SK-N-SH (cell line): ENCODE measurements around the gene MTR. TPM values are rescaled to one million over a fixed set of nuclear protein-coding genes. Genes with fewer than 3 reads are reported as not detected.

Source experiments
- CTCF ChIA-PET: fragments of 300-600, 350-600 bp; formaldehyde crosslinking; extraction: SDS; loops from one replicate; lab custom pipeline; 2021; lab: Yijun Ruan, JAX
- POLR2A ChIA-PET: fragments of 350-600 bp; sonication (Branson Sonifier 250); formaldehyde crosslinking; extraction: SDS; loops from one replicate; lab custom pipeline; 2020; ENCODE audit warnings: antibody characterized with exemption, inconsistent platforms; lab: Yijun Ruan, JAX
- DNase-seq: peaks from one replicate; pipeline ENCODE4 v3.0.0; 2012
- H2AFZ ChIP-seq: fragments of 200-600 bp; sonication (generic); 2 replicates; pipeline ENCODE4 v1.8.1; 2016; ENCODE audit warnings: antibody characterized with exemption, mild to moderate bottlenecking, low read depth
- H3F3A ChIP-seq: fragments of 200-600 bp; sonication (generic); replicated peaks from 2 replicates; pipeline ENCODE3; 2016; ENCODE audit warnings: antibody characterized with exemption, mild to moderate bottlenecking; ENCODE audit not compliant: insufficient read depth
- H3K27ac ChIP-seq, 2 experiments: fragments of 200-500 bp in 1 of 2; fragments of 200-600 bp in 1 of 2; sonication (Bioruptor generic) in 1 of 2; sonication (generic), shearing (Covaris generic) in 1 of 2; 2 replicates each; pipeline versions ENCODE4 v1.5.1 to v1.6.1; 2014 to 2016; ENCODE audit warnings: low read depth in 2 of 2, inconsistent platforms in 1 of 2, low read length in 1 of 2, mild to moderate bottlenecking in 1 of 2, mixed read lengths in 1 of 2
- H3K27me3 ChIP-seq: fragments of 200-600 bp; sonication (generic), shearing (Covaris generic); 2 replicates; pipeline ENCODE4 v1.6.1; 2016; ENCODE audit warnings: mixed run types; ENCODE audit not compliant: insufficient read depth
- H3K36me3 ChIP-seq, 2 experiments: fragments of 200-500 bp in 1 of 2; fragments of 200-600 bp in 1 of 2; sonication (Bioruptor generic) in 1 of 2; sonication (generic) in 1 of 2; replicated peaks in 1 of 2; 2 replicates each; pipeline versions ENCODE3 to v1.5.1; 2014 to 2016; ENCODE audit warnings: low read length in 1 of 2, mild to moderate bottlenecking in 1 of 2; ENCODE audit not compliant: insufficient read depth in 2 of 2, control insufficient read depth in 1 of 2
- H3K4me1 ChIP-seq, 2 experiments: fragments of 200-500 bp in 1 of 2; fragments of 200-600 bp in 1 of 2; sonication (Bioruptor generic) in 1 of 2; sonication (generic), shearing (Covaris generic) in 1 of 2; 2 replicates each; pipeline versions ENCODE4 v1.5.1 to v1.6.1; 2014 to 2016; ENCODE audit warnings: low read depth in 1 of 2, low read length in 1 of 2, mixed run types in 1 of 2; ENCODE audit not compliant: insufficient read depth in 2 of 2, control insufficient read depth in 1 of 2
- H3K4me2 ChIP-seq: fragments of 200-600 bp; sonication (generic), shearing (Covaris generic); 2 replicates; pipeline ENCODE4 v1.6.1; 2017; ENCODE audit warnings: mixed run types
- H3K4me3 ChIP-seq, 2 experiments: fragments of 200-500 bp in 1 of 2; fragments of 200-600 bp in 1 of 2; sonication (Bioruptor generic) in 1 of 2; sonication (generic), shearing (Covaris generic) in 1 of 2; 2 replicates each; pipeline versions ENCODE4 v1.5.1 to v1.8.1; 2014 to 2016; ENCODE audit warnings: low read depth in 2 of 2, inconsistent platforms in 1 of 2, low read length in 1 of 2, mild to moderate bottlenecking in 1 of 2, mixed read lengths in 1 of 2, moderate library complexity in 1 of 2
- H3K79me2 ChIP-seq: fragments of 200-600 bp; sonication (generic); 2 replicates; pipeline ENCODE4 v1.8.1; 2017; ENCODE audit warnings: mild to moderate bottlenecking; ENCODE audit not compliant: insufficient read depth
- H3K9ac ChIP-seq: fragments of 200-600 bp; sonication (generic); 2 replicates; pipeline ENCODE4 v1.6.1; 2017; ENCODE audit warnings: mixed run types
- H3K9me2 ChIP-seq: fragments of 200-600 bp; sonication (generic); 2 replicates; pipeline ENCODE4 v1.6.1; 2017; ENCODE audit warnings: mixed run types
- H3K9me3 ChIP-seq: fragments of 200-600 bp; sonication (generic); 2 replicates; pipeline ENCODE4 v1.6.1; 2017; ENCODE audit warnings: mixed run types, mild to moderate bottlenecking, moderate library complexity
- H4K20me1 ChIP-seq: fragments of 200-600 bp; sonication (generic); 2 replicates; pipeline ENCODE4 v1.6.1; 2017; ENCODE audit warnings: mild to moderate bottlenecking, mixed run types; ENCODE audit not compliant: insufficient read depth
- CHD2 ChIP-seq: fragments of 150-350 bp; IDR thresholded peaks from 2 replicates; pipeline ENCODE4 v1.6.1; 2018; ENCODE audit warnings: low read length; ENCODE audit not compliant: partially characterized antibody
- CTCF ChIP-seq: fragments of 200-600 bp; sonication (generic); IDR thresholded peaks from 2 replicates; pipeline ENCODE4 v1.6.1; 2017; ENCODE audit warnings: antibody characterized with exemption, mild to moderate bottlenecking, moderate library complexity
- ELF1 ChIP-seq: IDR thresholded peaks from 2 replicates; pipeline ENCODE4 v1.4.0; 2012
- EZH2phosphoT487 ChIP-seq: fragments of 200-600 bp; sonication (generic); IDR thresholded peaks from 2 replicates; pipeline ENCODE4 v1.6.1; 2017; ENCODE audit warnings: low read depth, mixed run types, mild to moderate bottlenecking, antibody characterized with exemption, moderate library complexity, borderline replicate concordance
- GATA2 ChIP-seq: sonication (generic); formaldehyde crosslinking; IDR thresholded peaks from 2 replicates; pipeline ENCODE4 v1.5.0; 2020; ENCODE audit warnings: mild to moderate bottlenecking, missing genetic modification reagents
- MXI1 ChIP-seq: IDR thresholded peaks from 2 replicates; pipeline ENCODE4 v1.6.1; 2012; ENCODE audit warnings: mild to moderate bottlenecking, low read depth, low read length, improper control_type of control experiment
- POLR2AphosphoS5 ChIP-seq: IDR thresholded peaks from 2 replicates; pipeline ENCODE4 v1.6.1; 2012; ENCODE audit warnings: low read depth, low read length
- RAD21 ChIP-seq: IDR thresholded peaks from 2 replicates; pipeline ENCODE4 v1.6.1; 2012; ENCODE audit warnings: mild to moderate bottlenecking, low read length
- TEAD4 ChIP-seq: IDR thresholded peaks from 2 replicates; pipeline ENCODE4 v1.4.0; 2012; ENCODE audit warnings: mild to moderate bottlenecking, borderline replicate concordance; ENCODE audit not compliant: insufficient read depth
- WGBS: methylation state at CpG from one replicate; pipeline ENCODE4 v1.1.6; 2017; ENCODE audit warnings: low lambda C conversion rate; 5-methylcytosine and 5-hydroxymethylcytosine counted together
- polyA plus RNA-seq, 3 experiments: library from polyadenylated mRNA; depleted of rRNA; stranded (reverse); fragments of >200 nt; gene quantifications; 2 replicates each; pipeline ENCODE4 v1.2.3, GENCODE V29; 2012
- TF ChIP-seq, protein P1 (sequence below): IDR thresholded peaks from 2 replicates; pipeline ENCODE4; 2012

Gene MTR
- polyA plus RNA-seq, 1 of the 3 experiments (the other 2 are of a cell fraction), result 5.4 TPM

GRCh38 chr1:236862615-236863211 lies 67.6 kb downstream of the MTR start:
- H3K9me2 ChIP-seq, result no peaks in the 10 kb centered on the region
- H3K27ac ChIP-seq, result no peak overlapping the region
- no peak overlapping the region for H3K4me3 ChIP-seq
- ChIA-PET POLR2A (no interaction called here), CTCF (interaction anchor here (1.1 to 1.8 kb wide), 3 partner anchors 9 to 254 kb away, joined by 3 to 9 read pairs (median 4); no protein-coding TSS in a partner anchor)
- no peaks in the 10 kb centered on the region for H3K27me3 ChIP-seq
- no peak for DNase-seq
- no peaks in the 10 kb centered on the region for H3K9me3 ChIP-seq
- H4K20me1 ChIP-seq, result no peaks in the 10 kb centered on the region
- WGBS, result 92% methylated on average over 5 of the region's 5 CpGs
- H2AFZ ChIP-seq, result no peak overlapping the region
- no peaks in the 10 kb centered on the region for H3F3A ChIP-seq
- no peaks in the 10 kb centered on the region for H3K4me1 ChIP-seq
- H3K9ac ChIP-seq, result no peak overlapping the region
- H3K36me3 ChIP-seq, result peaks cover 50 to 78% of the 10 kb centered on the region in 2 experiments
- H3K4me2 ChIP-seq, result no peak overlapping the region
- no peaks in the 10 kb centered on the region for H3K79me2 ChIP-seq
- TF ChIP-seq GATA2 (CRISPR knock-in tag) (no peak), MXI1 (no peak), POLR2AphosphoS5 (no peak), RAD21 (no peak), TEAD4 (no peak), CTCF (no peak)

GRCh38 chr1:236864211-236864610 lies 69.1 kb downstream of the MTR start:
- Histone ChIP-seq H3K79me2 (no peaks in the 10 kb centered on the region), H3K27me3 (no peaks in the 10 kb centered on the region), H3K4me1 (no peaks in the 10 kb centered on the region), H3F3A (no peaks in the 10 kb centered on the region), H3K4me3 (no peak overlapping the region), H4K20me1 (no peaks in the 10 kb centered on the region), H2AFZ (no peak overlapping the region), H3K9ac (no peak overlapping the region), H3K36me3 (peaks cover 62 to 82% of the 10 kb centered on the region in 2 experiments), H3K4me2 (no peak overlapping the region), H3K9me3 (no peaks in the 10 kb centered on the region; the same call in 1 of the 2 replicates), H3K9me2 (no peaks in the 10 kb centered on the region), H3K27ac (no peak overlapping the region)
- CTCF ChIA-PET, result no interaction called here
- 96% methylated on average over 3 of the region's 3 CpGs for WGBS
- POLR2A ChIA-PET, result no interaction called here
- no peak for DNase-seq
- TF ChIP-seq, protein P1, sequence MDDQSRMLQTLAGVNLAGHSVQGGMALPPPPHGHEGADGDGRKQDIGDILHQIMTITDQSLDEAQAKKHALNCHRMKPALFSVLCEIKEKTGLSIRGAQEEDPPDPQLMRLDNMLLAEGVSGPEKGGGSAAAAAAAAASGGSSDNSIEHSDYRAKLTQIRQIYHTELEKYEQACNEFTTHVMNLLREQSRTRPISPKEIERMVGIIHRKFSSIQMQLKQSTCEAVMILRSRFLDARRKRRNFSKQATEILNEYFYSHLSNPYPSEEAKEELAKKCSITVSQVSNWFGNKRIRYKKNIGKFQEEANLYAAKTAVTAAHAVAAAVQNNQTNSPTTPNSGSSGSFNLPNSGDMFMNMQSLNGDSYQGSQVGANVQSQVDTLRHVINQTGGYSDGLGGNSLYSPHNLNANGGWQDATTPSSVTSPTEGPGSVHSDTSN, result no peak
- no peak for TF ChIP-seq CHD2
- TF ChIP-seq EZH2phosphoT487, result no peak
- TF ChIP-seq ELF1, result no peak
- no peak for TF ChIP-seq TEAD4
